Neural crest cell (in vitro differentiated cells): ENCODE results near the gene TGIF2. TPM values are rescaled to one million over a fixed set of nuclear protein-coding genes. Genes with fewer than 3 reads are reported as not detected.
"Not testable (repeated sequence)": the region's sequence is repeated elsewhere in the genome, so short reads cannot be mapped to it uniquely, and the experiment has no call there.

Source experiments
- DNase-seq: peaks from one replicate; pipeline ENCODE4 v3.0.0; 2021; ENCODE audit warnings: low read depth, mixed read lengths, low spot score
- H3K27ac Mint-ChIP-seq: one replicate; pipeline ENCODE4 v1.8.0; 2021; ENCODE audit warnings: mild to moderate bottlenecking, mixed read lengths; ENCODE audit not compliant: unreplicated experiment
- H3K27me3 Mint-ChIP-seq: 2 replicates; pipeline ENCODE4 v1.8.0; 2021; ENCODE audit warnings: low read depth, mild to moderate bottlenecking, mixed read lengths
- H3K36me3 Mint-ChIP-seq: 2 replicates; pipeline ENCODE4 v1.8.0; 2021; ENCODE audit warnings: low read depth, mild to moderate bottlenecking, mixed read lengths
- H3K4me1 Mint-ChIP-seq: 2 replicates; pipeline ENCODE4 v1.8.0; 2021; ENCODE audit warnings: mixed read lengths
- H3K4me3 Mint-ChIP-seq: one replicate; pipeline ENCODE4 v1.8.0; 2021; ENCODE audit warnings: mild to moderate bottlenecking, mixed read lengths
- H3K9me3 Mint-ChIP-seq: 2 replicates; pipeline ENCODE4 v1.8.0; 2021; ENCODE audit warnings: mixed read lengths
- total RNA-seq: library from RNA; stranded (reverse); gene quantifications from 2 replicates; pipeline ENCODE4 v1.2.1, GENCODE V29; 2021
- TF ChIP-seq, protein P1 (sequence below): fragments of 200-600 bp; sonication (generic); conservative IDR thresholded peaks from 2 replicates; pipeline ENCODE4 v1.5.0; 2021; ENCODE audit warnings: antibody characterized with exemption, mild to moderate bottlenecking

The TGIF2 gene
- total RNA-seq, 1 donor from 2014 or later: 73.8 TPM

DNA sequence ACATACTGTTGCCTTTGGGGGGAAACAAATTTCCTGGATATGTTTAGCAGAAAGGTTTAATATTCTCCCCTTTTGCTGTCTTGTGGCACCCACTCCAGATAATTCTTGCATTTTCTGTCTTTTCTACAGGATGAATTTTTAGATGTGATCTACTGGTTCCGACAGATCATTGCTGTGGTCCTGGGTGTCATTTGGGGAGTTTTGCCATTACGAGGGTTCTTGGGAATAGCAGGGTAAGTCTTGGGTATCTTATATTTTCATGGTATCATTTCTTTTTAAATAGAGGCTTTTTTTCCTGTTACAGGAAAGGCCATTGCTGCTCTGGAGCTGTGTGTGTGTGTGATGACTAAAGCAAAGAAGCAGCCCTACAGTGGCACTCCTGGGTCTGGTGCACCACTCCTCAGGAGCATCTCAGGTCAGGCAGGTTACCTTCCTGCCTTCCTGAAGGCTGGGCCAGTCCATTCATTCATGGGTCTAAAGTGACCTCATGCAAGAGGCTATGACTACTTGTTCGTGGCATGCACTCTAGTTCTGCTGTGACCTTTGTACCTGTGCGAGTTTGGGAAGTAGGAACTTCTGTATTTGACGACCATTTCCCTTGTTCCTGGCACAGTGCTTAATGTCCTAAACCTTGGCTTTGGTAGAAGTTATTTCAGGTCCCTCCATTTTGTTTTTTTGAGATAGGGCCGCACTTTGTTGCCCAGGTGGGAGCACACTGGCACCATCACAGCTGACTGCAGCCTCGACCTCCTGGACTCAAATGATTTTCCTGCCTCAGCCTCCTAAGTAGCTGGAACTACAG is 34.4 kb downstream of the TGIF2 start:
- H3K4me3 Mint-ChIP-seq: peak overlapping the region; percentile 97
- H3K27me3 Mint-ChIP-seq: no peaks in the 10 kb centered on the region
- H3K9me3 Mint-ChIP-seq: no peaks in the 10 kb centered on the region
- TF ChIP-seq, protein P1, sequence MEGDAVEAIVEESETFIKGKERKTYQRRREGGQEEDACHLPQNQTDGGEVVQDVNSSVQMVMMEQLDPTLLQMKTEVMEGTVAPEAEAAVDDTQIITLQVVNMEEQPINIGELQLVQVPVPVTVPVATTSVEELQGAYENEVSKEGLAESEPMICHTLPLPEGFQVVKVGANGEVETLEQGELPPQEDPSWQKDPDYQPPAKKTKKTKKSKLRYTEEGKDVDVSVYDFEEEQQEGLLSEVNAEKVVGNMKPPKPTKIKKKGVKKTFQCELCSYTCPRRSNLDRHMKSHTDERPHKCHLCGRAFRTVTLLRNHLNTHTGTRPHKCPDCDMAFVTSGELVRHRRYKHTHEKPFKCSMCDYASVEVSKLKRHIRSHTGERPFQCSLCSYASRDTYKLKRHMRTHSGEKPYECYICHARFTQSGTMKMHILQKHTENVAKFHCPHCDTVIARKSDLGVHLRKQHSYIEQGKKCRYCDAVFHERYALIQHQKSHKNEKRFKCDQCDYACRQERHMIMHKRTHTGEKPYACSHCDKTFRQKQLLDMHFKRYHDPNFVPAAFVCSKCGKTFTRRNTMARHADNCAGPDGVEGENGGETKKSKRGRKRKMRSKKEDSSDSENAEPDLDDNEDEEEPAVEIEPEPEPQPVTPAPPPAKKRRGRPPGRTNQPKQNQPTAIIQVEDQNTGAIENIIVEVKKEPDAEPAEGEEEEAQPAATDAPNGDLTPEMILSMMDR: no peak
- DNase-seq: no peak
- H3K27ac Mint-ChIP-seq: peak overlapping the region; percentile 35
- H3K36me3 Mint-ChIP-seq: peaks cover 7% of the 10 kb centered on the region
- peaks cover 21% of the 10 kb centered on the region for H3K4me1 Mint-ChIP-seq

DNA sequence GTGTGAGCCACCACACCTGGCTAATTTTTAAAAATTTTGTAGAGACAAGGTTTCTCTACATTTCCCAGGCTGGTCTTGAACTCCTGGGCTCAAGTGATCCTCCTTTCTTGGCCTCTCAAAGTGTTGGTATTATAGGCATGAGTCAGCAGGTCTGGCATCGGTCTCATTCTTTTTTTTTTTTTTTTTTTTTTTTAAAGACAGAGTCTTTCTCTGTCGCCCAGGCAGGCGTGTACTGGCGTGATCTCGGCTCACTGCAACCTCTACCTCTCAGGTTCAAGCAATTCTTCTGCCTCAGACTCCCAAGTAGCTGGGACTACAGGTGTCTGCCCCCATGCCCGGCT is 35.0 kb downstream of the TGIF2 start:
- not testable (repeated sequence) for H3K36me3 Mint-ChIP-seq, DNase-seq, H3K27ac Mint-ChIP-seq, H3K27me3 Mint-ChIP-seq, H3K9me3 Mint-ChIP-seq
- Mint-ChIP-seq H3K4me1 (peaks cover 21% of the 10 kb centered on the region), H3K4me3 (peak overlapping the region; percentile 69)

DNA sequence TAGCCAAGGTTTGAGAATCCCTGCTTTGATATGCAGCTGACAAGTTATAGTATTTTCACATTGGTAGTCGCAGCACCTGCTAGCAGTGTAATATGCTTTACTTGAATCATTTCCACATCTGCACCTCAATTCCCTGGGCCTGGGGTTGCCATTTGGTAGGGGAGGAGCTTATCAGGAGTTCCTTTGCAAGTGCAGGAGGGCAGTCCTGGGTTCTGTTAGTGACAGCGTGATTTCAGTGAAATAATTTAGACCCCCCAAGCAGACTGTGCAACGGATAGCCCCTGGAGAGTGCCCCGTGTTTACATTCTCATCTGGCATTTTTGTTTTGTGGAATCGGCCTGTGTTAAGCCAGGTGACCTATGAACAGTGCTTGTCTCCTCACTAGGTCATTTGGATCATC is 38.2 kb downstream of the TGIF2 start:
- Mint-ChIP-seq H3K4me1 (peaks cover 10% of the 10 kb centered on the region), H3K27ac (no peak overlapping the region), H3K9me3 (no peaks in the 10 kb centered on the region), H3K4me3 (no peak overlapping the region), H3K36me3 (peaks cover 8% of the 10 kb centered on the region), H3K27me3 (no peaks in the 10 kb centered on the region)
- DNase-seq: no peak
- TF ChIP-seq, protein P1: no peak

DNA sequence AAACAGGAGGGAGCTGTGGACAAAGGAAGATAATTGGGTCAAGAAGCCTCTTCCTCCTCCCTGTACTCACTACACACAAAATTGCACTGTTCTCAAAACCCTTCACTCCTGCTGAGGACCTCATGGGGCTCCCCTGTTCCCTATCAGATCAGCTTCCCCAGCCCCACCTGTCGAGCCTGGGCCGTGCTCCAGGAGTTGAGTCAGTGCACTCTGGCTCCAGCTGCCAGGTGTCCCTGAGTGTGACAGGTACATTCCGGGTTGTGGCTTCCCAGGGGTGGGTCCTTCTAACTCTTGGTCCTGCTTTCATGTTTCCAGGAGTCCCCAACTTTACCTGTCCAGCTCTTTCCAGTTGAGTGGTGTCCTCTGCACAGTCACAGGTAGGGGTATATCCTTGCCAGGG is 40.6 kb downstream of the TGIF2 start:
- H3K9me3 Mint-ChIP-seq: no peaks in the 10 kb centered on the region
- peaks cover 8% of the 10 kb centered on the region for H3K36me3 Mint-ChIP-seq
- no peak overlapping the region for H3K27ac Mint-ChIP-seq
- H3K4me1 Mint-ChIP-seq: no peaks in the 10 kb centered on the region
- H3K4me3 Mint-ChIP-seq: no peak overlapping the region
- no peak for DNase-seq
- no peaks in the 10 kb centered on the region for H3K27me3 Mint-ChIP-seq
- TF ChIP-seq, protein P1: no peak

DNA sequence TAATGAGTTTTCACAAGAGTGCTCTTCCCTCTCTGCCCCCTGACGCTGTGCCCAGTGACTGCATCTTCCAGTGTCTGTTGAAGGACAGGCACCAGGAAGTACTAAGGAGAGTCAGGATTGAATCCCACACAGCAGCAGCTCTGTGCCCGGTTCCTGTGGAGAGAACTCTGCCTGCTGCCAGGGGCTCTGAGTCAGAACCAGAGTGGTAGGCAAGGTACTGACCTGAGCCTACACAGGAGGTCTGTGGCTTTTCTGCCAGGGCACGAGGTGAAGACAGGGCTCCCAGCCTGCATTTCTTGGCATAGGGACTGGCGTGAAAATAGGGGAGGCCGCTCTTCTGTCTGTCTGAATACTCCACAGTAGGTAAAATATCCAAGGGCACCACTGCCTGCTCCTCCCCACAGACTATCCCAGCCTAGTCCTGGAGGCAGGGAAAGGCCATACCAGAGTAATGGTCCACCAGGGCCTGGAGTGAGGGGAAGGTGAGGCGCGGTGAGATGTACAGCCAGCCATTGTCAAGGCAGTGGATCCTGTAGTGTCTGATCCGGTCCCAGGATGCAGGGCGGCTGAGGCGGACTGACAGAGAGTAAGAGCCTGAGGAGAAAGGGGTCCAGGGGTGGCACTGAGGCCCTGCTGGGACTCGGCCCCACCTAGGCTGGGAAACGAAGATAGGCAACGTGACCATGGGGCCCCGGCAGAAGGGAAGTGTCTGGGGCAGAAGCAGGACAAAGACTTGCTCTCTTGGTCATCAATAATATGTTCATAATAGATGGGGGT is 41.6 kb downstream of the TGIF2 start:
- H3K4me1 Mint-ChIP-seq: no peaks in the 10 kb centered on the region
- no peaks in the 10 kb centered on the region for H3K9me3 Mint-ChIP-seq
- peaks cover 8% of the 10 kb centered on the region for H3K36me3 Mint-ChIP-seq
- H3K27me3 Mint-ChIP-seq: no peaks in the 10 kb centered on the region
- no peak overlapping the region for H3K27ac Mint-ChIP-seq
- no peak for DNase-seq
- H3K4me3 Mint-ChIP-seq: no peak overlapping the region
- TF ChIP-seq, protein P1: no peak

DNA sequence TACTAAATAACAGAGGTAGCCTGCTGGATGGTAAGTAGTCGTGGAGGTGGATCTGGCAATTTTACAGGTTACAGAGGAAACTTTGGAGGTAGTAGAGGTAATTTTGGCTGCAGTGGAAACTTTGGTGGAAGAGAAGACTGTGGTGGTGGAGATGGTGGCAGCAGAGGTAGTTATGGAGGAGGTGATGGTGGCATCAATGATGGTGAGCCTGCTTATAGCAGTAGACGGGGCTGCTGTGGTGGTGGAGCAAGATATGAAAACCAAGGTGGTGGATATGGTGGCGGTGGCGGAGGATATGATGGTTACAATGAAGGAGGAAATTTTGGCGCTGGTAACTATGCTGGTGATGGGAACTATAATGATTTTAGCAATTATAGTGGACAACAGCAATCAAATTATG is 47.5 kb downstream of the TGIF2 start:
- no peak overlapping the region for H3K4me3 Mint-ChIP-seq
- peaks cover 6% of the 10 kb centered on the region for H3K4me1 Mint-ChIP-seq
- no peak for DNase-seq
- TF ChIP-seq, protein P1: no peak
- no peaks in the 10 kb centered on the region for H3K27me3 Mint-ChIP-seq
- H3K36me3 Mint-ChIP-seq: no peaks in the 10 kb centered on the region
- H3K27ac Mint-ChIP-seq: no peak overlapping the region
- no peaks in the 10 kb centered on the region for H3K9me3 Mint-ChIP-seq
